Fibroblast of lung (primary cell): ENCODE data around the gene ARAP2. TPM values are rescaled to one million over a fixed set of nuclear protein-coding genes. Genes with fewer than 3 reads are reported as not detected.

Experiments
- DNase-seq, 2 donors: peaks; one replicate each; pipeline versions ENCODE4 v3.0.0 to v3.0.0-alpha.2; 2010; ENCODE audit warnings: low read depth in 2 of 2
- H2AFZ ChIP-seq: 2 replicates; pipeline ENCODE4 v1.5.1; 2012; ENCODE audit warnings: low read length, control low read depth, inconsistent platforms
- H3K27ac ChIP-seq: 2 replicates; pipeline ENCODE4 v1.5.1; 2011; ENCODE audit warnings: low read length, control low read depth; ENCODE audit not compliant: insufficient read depth
- H3K27me3 ChIP-seq: 2 replicates; pipeline ENCODE4 v1.5.1; 2011; ENCODE audit warnings: mild to moderate bottlenecking, low read length; ENCODE audit not compliant: control insufficient read depth, insufficient read depth
- H3K36me3 ChIP-seq: 2 replicates; pipeline ENCODE4 v1.5.1; 2011; ENCODE audit warnings: low read length; ENCODE audit not compliant: control insufficient read depth, insufficient read depth
- H3K4me1 ChIP-seq: 2 replicates; pipeline ENCODE4 v1.5.1; 2011; ENCODE audit warnings: low read length; ENCODE audit not compliant: control insufficient read depth, insufficient read depth; ENCODE audit errors: extremely low read depth
- H3K4me2 ChIP-seq: 2 replicates; pipeline ENCODE4 v1.5.1; 2011; ENCODE audit warnings: low read length, control low read depth; ENCODE audit not compliant: insufficient read depth; ENCODE audit errors: extremely low read depth
- H3K4me3 ChIP-seq, 4 experiments: fragments of 200-600 bp in 1 of 4; sonication (generic) in 1 of 4; replicated peaks in 1 of 4; 2 replicates each; pipeline ENCODE4 v1.5.1; 2011 to 2016; ENCODE audit warnings: low read length in 4 of 4, low read depth in 3 of 4, mild to moderate bottlenecking in 3 of 4, control low read depth in 2 of 4, inconsistent platforms in 1 of 4, mixed read lengths in 1 of 4; ENCODE audit not compliant: insufficient read depth in 1 of 4; ENCODE audit errors: control extremely low read depth in 1 of 4
- H3K79me2 ChIP-seq: 2 replicates; pipeline ENCODE4 v1.5.1; 2012; ENCODE audit warnings: mild to moderate bottlenecking, low read length, inconsistent platforms; ENCODE audit not compliant: control insufficient read depth, insufficient read depth
- H3K9ac ChIP-seq: 2 replicates; pipeline ENCODE4 v1.5.1; 2011; ENCODE audit warnings: mild to moderate bottlenecking, low read length, control low read depth; ENCODE audit not compliant: insufficient read depth
- H3K9me3 ChIP-seq: 2 replicates; pipeline ENCODE4 v1.5.1; 2012; ENCODE audit warnings: low read depth, low read length; ENCODE audit not compliant: control insufficient read depth, insufficient read depth
- H4K20me1 ChIP-seq: 2 replicates; pipeline ENCODE4 v1.5.1; 2011; ENCODE audit warnings: low read length; ENCODE audit not compliant: control insufficient read depth, insufficient read depth; ENCODE audit errors: extremely low read depth
- EZH2 ChIP-seq: IDR thresholded peaks from 2 replicates; pipeline ENCODE4 v1.5.1; 2012; ENCODE audit warnings: low read length, control low read depth, mild to moderate bottlenecking; ENCODE audit errors: missing control alignments
- polyA plus RNA-seq, 2 donors: library from polyadenylated mRNA; depleted of rRNA in 1 of 2; stranded (reverse) in 1 of 2; unstranded in 1 of 2; fragments of >200 nt; gene quantifications; 2 replicates each; pipeline ENCODE4 v1.2.1, GENCODE V29; 2011 to 2012; ENCODE audit warnings: missing spikeins in 1 of 2
- total RNA-seq: library from RNA; depleted of rRNA; stranded (reverse); fragments of >200 nt; gene quantifications from 2 replicates; pipeline ENCODE4 v1.2.1, GENCODE V29; 2014
- TF ChIP-seq, protein P1 (sequence below), 2 donors: IDR thresholded peaks in 1 of 2; conservative IDR thresholded peaks in 1 of 2; 1 replicate in 1 of 2; 2 replicates in 1 of 2; pipeline ENCODE4 v1.5.1; 2011 to 2012; ENCODE audit warnings: low read length in 2 of 2, control low read depth in 1 of 2, inconsistent platforms in 1 of 2, low read depth in 1 of 2, mild to moderate bottlenecking in 1 of 2

ARAP2 gene
- total and polyA plus RNA-seq, 2 donors (not counting 1 experiment from before 2014, with no cell fraction given) = 0.05 to 3.0 TPM

DNA sequence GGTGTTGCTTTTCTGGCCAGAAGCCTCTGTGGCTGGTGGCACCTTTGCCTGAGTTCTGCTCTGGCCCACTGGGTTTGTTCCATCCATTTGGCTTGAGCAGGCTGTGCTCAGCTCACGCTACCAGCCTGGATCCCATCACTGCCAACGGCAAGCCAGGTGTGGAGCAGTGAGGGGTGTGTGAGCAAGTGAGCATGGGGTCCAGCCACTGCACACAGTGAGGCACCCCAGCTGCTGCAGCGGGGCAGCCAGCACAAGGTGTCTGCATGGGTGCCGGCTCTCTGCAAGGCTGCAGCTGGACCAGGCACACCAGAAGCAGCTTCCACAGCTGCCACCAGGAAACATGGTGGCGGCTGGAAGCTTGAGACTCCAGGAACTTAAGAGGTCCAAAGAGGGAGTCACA is 46.8 kb downstream of the ARAP2 start:
- no peak for DNase-seq
- no peak for TF ChIP-seq EZH2
- TF ChIP-seq, protein P1, sequence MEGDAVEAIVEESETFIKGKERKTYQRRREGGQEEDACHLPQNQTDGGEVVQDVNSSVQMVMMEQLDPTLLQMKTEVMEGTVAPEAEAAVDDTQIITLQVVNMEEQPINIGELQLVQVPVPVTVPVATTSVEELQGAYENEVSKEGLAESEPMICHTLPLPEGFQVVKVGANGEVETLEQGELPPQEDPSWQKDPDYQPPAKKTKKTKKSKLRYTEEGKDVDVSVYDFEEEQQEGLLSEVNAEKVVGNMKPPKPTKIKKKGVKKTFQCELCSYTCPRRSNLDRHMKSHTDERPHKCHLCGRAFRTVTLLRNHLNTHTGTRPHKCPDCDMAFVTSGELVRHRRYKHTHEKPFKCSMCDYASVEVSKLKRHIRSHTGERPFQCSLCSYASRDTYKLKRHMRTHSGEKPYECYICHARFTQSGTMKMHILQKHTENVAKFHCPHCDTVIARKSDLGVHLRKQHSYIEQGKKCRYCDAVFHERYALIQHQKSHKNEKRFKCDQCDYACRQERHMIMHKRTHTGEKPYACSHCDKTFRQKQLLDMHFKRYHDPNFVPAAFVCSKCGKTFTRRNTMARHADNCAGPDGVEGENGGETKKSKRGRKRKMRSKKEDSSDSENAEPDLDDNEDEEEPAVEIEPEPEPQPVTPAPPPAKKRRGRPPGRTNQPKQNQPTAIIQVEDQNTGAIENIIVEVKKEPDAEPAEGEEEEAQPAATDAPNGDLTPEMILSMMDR (conservative IDR thresholded peaks at IDR 0.05 in 1 of 2, IDR thresholded peaks at IDR 0.05 in 1 of 2; ENCODE audit: low read depth in 1 of 2, low read length in 2 of 2) = no peak
- Histone ChIP-seq H3K4me3 (no peak overlapping the region), H4K20me1 (no peaks in the 10 kb centered on the region), H3K4me1 (no peaks in the 10 kb centered on the region), H3K9me3 (no peaks in the 10 kb centered on the region), H3K27me3 (no peaks in the 10 kb centered on the region), H3K36me3 (no peaks in the 10 kb centered on the region), H3K79me2 (no peaks in the 10 kb centered on the region), H2AFZ (no peak overlapping the region), H3K27ac (no peak overlapping the region), H3K4me2 (no peak overlapping the region), H3K9ac (no peak overlapping the region)

DNA sequence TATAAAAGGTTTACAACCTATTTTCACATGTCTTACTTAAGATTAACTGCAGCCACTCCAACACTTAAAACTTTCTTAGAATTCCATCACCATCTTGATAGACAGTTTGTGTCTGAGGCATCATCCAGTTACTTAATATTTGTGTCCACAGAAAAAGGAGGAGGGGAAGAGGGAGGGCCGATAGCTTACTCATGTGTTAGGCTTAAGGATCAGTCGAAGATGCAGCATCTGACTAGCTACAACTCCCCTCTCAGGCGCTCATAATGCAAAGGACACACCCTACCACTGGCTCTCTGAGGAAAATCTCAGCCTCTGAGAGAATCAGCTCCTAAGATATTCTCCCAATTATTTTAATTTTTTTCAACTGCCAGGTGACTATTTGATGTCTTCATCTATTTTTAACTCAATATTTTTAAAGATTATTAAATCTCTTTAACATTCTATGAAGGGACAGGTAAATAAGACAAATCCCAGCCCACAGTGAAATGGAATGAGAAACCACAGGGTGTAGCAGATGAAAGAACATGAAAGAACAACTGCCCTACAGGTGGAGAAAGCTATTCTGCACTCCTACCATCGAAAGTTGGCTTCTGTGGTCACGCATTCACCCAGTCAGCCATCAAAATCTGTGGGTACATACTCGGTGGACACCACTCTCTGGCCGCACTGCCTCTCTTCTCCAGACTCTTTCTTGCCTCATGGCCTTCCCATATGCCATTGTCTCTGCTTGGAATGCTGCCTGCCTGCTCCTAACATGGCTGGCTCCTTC is 48.0 kb downstream of the ARAP2 start:
- H3K27me3 ChIP-seq = no peaks in the 10 kb centered on the region
- H3K4me3 ChIP-seq = no peak overlapping the region
- no peaks in the 10 kb centered on the region for H3K36me3 ChIP-seq
- H3K9ac ChIP-seq = no peak overlapping the region
- no peak overlapping the region for H3K4me2 ChIP-seq
- TF ChIP-seq, protein P1 (conservative IDR thresholded peaks at IDR 0.05 in 1 of 2, IDR thresholded peaks at IDR 0.05 in 1 of 2; ENCODE audit: low read depth in 1 of 2, low read length in 2 of 2) = no peak
- no peak for TF ChIP-seq EZH2
- DNase-seq = no peak
- no peaks in the 10 kb centered on the region for H3K9me3 ChIP-seq
- H3K79me2 ChIP-seq = no peaks in the 10 kb centered on the region
- H2AFZ ChIP-seq = no peak overlapping the region
- H3K27ac ChIP-seq = no peak overlapping the region
- no peaks in the 10 kb centered on the region for H3K4me1 ChIP-seq
- peaks cover 2% of the 10 kb centered on the region for H4K20me1 ChIP-seq

DNA sequence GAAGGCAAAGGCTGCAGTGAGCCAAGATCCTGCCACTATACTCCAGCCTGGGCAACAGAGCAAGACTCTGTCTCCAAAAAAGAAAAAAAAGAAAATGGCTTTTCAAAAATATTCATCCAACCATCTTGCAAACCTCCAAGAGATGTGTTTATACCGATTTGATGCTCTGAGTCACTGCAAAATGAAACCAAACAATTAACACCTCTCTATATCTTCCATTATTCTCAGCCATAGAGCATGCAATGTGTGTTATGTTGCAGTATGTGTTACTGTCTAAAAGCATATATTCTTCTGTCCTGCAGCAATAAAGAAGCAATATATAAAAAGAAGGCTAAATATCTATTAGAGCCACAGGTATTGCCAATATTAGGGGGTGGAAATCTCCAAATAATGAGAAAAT is 51.4 kb downstream of the ARAP2 start:
- H3K9ac ChIP-seq = no peak overlapping the region
- no peak overlapping the region for H3K27ac ChIP-seq
- H3K27me3 ChIP-seq = no peaks in the 10 kb centered on the region
- H2AFZ ChIP-seq = no peak overlapping the region
- H3K9me3 ChIP-seq = no peaks in the 10 kb centered on the region
- no peaks in the 10 kb centered on the region for H3K4me1 ChIP-seq
- TF ChIP-seq EZH2 = no peak
- TF ChIP-seq, protein P1 (conservative IDR thresholded peaks at IDR 0.05 in 1 of 2, IDR thresholded peaks at IDR 0.05 in 1 of 2; ENCODE audit: low read depth in 1 of 2, low read length in 2 of 2) = no peak
- H3K79me2 ChIP-seq = no peaks in the 10 kb centered on the region
- no peak overlapping the region for H3K4me2 ChIP-seq
- no peaks in the 10 kb centered on the region for H3K36me3 ChIP-seq
- H4K20me1 ChIP-seq = peaks cover 2% of the 10 kb centered on the region
- H3K4me3 ChIP-seq = no peak overlapping the region
- no peak for DNase-seq
